GM23248 (cell line): ENCODE data around the gene RTF1. TPM values are rescaled to one million over a fixed set of nuclear protein-coding genes. Genes with fewer than 3 reads are reported as not detected.

ENCODE experiments used
- DNase-seq: peaks from one replicate; pipeline ENCODE4 v3.0.0-alpha.2; 2015
- H2AFZ ChIP-seq: fragments of 200-600 bp; sonication (generic); 2 replicates; pipeline ENCODE4 v1.6.1; 2016; ENCODE audit warnings: antibody characterized with exemption
- H3F3A ChIP-seq: fragments of 200-600 bp; sonication (generic); 2 replicates; pipeline ENCODE4 v1.6.1; 2016; ENCODE audit warnings: mild to moderate bottlenecking, antibody characterized with exemption, mixed run types; ENCODE audit not compliant: insufficient read depth
- H3K27ac ChIP-seq: fragments of 200-600 bp; sonication (generic); 2 replicates; pipeline ENCODE4 v1.5.1; 2016; ENCODE audit warnings: mild to moderate bottlenecking
- H3K27me3 ChIP-seq: fragments of 200-600 bp; sonication (generic); replicated peaks from 2 replicates; pipeline ENCODE4 v1.6.1; 2016; ENCODE audit warnings: mild to moderate bottlenecking; ENCODE audit not compliant: insufficient read depth
- H3K36me3 ChIP-seq: fragments of 200-600 bp; sonication (generic); 2 replicates; pipeline ENCODE4 v1.6.1; 2016; ENCODE audit warnings: low read depth, mild to moderate bottlenecking
- H3K4me1 ChIP-seq: fragments of 200-600 bp; sonication (generic); 2 replicates; pipeline ENCODE4 v1.6.1; 2016; ENCODE audit warnings: mild to moderate bottlenecking; ENCODE audit not compliant: insufficient read depth
- H3K4me2 ChIP-seq: fragments of 200-600 bp; sonication (generic); one replicate; pipeline ENCODE4 v1.6.1; 2016; ENCODE audit warnings: mild to moderate bottlenecking; ENCODE audit not compliant: unreplicated experiment
- H3K4me3 ChIP-seq: fragments of 200-600 bp; sonication (generic); 2 replicates; pipeline ENCODE4 v1.5.1; 2016; ENCODE audit warnings: mild to moderate bottlenecking
- H3K79me2 ChIP-seq: fragments of 200-600 bp; sonication (generic); 2 replicates; pipeline ENCODE4 v1.6.1; 2016; ENCODE audit warnings: mild to moderate bottlenecking; ENCODE audit not compliant: insufficient read depth
- H3K9ac ChIP-seq: fragments of 200-600 bp; sonication (generic); 2 replicates; pipeline ENCODE4 v1.6.1; 2016; ENCODE audit warnings: mild to moderate bottlenecking
- H3K9me2 ChIP-seq: fragments of 200-600 bp; sonication (generic); 2 replicates; pipeline ENCODE4 v1.6.1; 2016; ENCODE audit warnings: mixed run types, mild to moderate bottlenecking, moderate library complexity; ENCODE audit not compliant: insufficient read depth
- H3K9me3 ChIP-seq: fragments of 200-600 bp; sonication (generic); one replicate; pipeline ENCODE4 v1.6.1; 2017; ENCODE audit warnings: low read depth
- H4K20me1 ChIP-seq: fragments of 200-600 bp; sonication (generic); 2 replicates; pipeline ENCODE4 v1.6.0; 2016; ENCODE audit not compliant: insufficient read depth
- EZH2 ChIP-seq: fragments of 200-600 bp; sonication (generic); IDR thresholded peaks from 2 replicates; pipeline ENCODE4 v1.6.1; 2018; ENCODE audit warnings: antibody characterized with exemption, mild to moderate bottlenecking; ENCODE audit not compliant: insufficient read depth, poor library complexity, severe bottlenecking
- EZH2phosphoT487 ChIP-seq: fragments of 200-600 bp; sonication (generic); IDR thresholded peaks from 2 replicates; pipeline ENCODE4 v1.6.1; 2018; ENCODE audit warnings: antibody characterized with exemption, moderate library complexity, mild to moderate bottlenecking, low read depth; ENCODE audit not compliant: insufficient read depth
- WGBS, 2 experiments: methylation state at CpG; one replicate each; pipeline ENCODE4 v1.1.6; 2015 to 2017; ENCODE audit warnings: low lambda C conversion rate in 2 of 2, low coverage in 1 of 2; ENCODE audit errors: missing lambda C conversion rate in 2 of 2; 5-methylcytosine and 5-hydroxymethylcytosine counted together
- in situ Hi-C: fragments of 300-500 bp; cut with MboI; formaldehyde crosslinking; loops from 2 replicates; pipeline ENCODE4 v1.15.0; 2020
- polyA plus RNA-seq: library from polyadenylated mRNA; unstranded; fragments of >200 nt; fragmentation: Nextera tagmentation; extraction: Ambion mirVana; gene quantifications from 2 replicates; pipeline ENCODE4 v1.2.1, GENCODE V29; 2016
- total RNA-seq: library from RNA; depleted of rRNA; stranded (reverse); fragments of >200 nt; shearing (Covaris generic); gene quantifications from 2 replicates; pipeline ENCODE4 v1.2.3, GENCODE V29; 2014

Gene RTF1
- total and polyA plus RNA-seq, 2 experiments from 2014 or later, result 20.5 to 58.6 TPM

GRCh38 chr15:41510728-41511127, 93.8 kb downstream of the RTF1 start:
- Histone ChIP-seq H3K27me3 (peaks cover 30% of the 10 kb centered on the region), H3K9ac (no peak overlapping the region), H3K9me2 (no peaks in the 10 kb centered on the region), H3K4me2 (no peak overlapping the region), H3F3A (no peaks in the 10 kb centered on the region), H3K27ac (no peak overlapping the region), H2AFZ (no peak overlapping the region), H3K9me3 (no peaks in the 10 kb centered on the region), H4K20me1 (no peaks in the 10 kb centered on the region), H3K79me2 (no peaks in the 10 kb centered on the region), H3K4me3 (no peak overlapping the region), H3K36me3 (no peaks in the 10 kb centered on the region), H3K4me1 (peaks cover 8% of the 10 kb centered on the region)
- WGBS, 2 experiments, result 85 to 90% methylated on average over 6 to 7 of the region's 7 CpGs
- TF ChIP-seq EZH2 (no peak), EZH2phosphoT487 (no peak)
- in situ Hi-C loops, result no loop called here
- no peak for DNase-seq

GRCh38 chr15:41511331-41511898, 94.5 kb downstream of the RTF1 start:
- no peak overlapping the region for H3K9ac ChIP-seq
- no peak overlapping the region for H2AFZ ChIP-seq
- no peak overlapping the region for H3K27ac ChIP-seq
- no peaks in the 10 kb centered on the region for H3F3A ChIP-seq
- H3K4me3 ChIP-seq, result no peak overlapping the region
- H3K9me3 ChIP-seq, result no peaks in the 10 kb centered on the region
- no peak for TF ChIP-seq EZH2
- TF ChIP-seq EZH2phosphoT487, result no peak
- H3K27me3 ChIP-seq, result peaks cover 30% of the 10 kb centered on the region
- no peak for DNase-seq
- in situ Hi-C loops, result no loop called here
- peaks cover 8% of the 10 kb centered on the region for H3K4me1 ChIP-seq
- no peaks in the 10 kb centered on the region for H3K79me2 ChIP-seq
- 28% methylated on average over 34 to 49 of the region's 56 CpGs for WGBS, 2 experiments
- no peak overlapping the region for H3K4me2 ChIP-seq
- no peaks in the 10 kb centered on the region for H4K20me1 ChIP-seq
- no peaks in the 10 kb centered on the region for H3K36me3 ChIP-seq
- no peaks in the 10 kb centered on the region for H3K9me2 ChIP-seq

GRCh38 chr15:41511899-41512369, 95.0 kb downstream of the RTF1 start:
- Histone ChIP-seq H3K36me3 (no peaks in the 10 kb centered on the region), H3K79me2 (no peaks in the 10 kb centered on the region), H4K20me1 (no peaks in the 10 kb centered on the region), H2AFZ (no peak overlapping the region), H3K4me1 (peaks cover 8% of the 10 kb centered on the region), H3K27me3 (peaks cover 30% of the 10 kb centered on the region), H3K4me3 (no peak overlapping the region), H3F3A (no peaks in the 10 kb centered on the region), H3K9ac (no peak overlapping the region), H3K4me2 (peak overlapping the region; percentile 46), H3K9me2 (no peaks in the 10 kb centered on the region), H3K27ac (no peak overlapping the region), H3K9me3 (no peaks in the 10 kb centered on the region)
- no peak for DNase-seq
- 4 to 6% methylated on average over 47 to 48 of the region's 49 CpGs for WGBS, 2 experiments
- TF ChIP-seq EZH2phosphoT487, result 0 out of 2 replicates have a peak, but pooled peaks have one; percentile 41
- TF ChIP-seq EZH2, result no peak
- in situ Hi-C loops, result no loop called here

GRCh38 chr15:41512512-41512939, 95.6 kb downstream of the RTF1 start:
- no peaks in the 10 kb centered on the region for H4K20me1 ChIP-seq
- no peaks in the 10 kb centered on the region for H3K79me2 ChIP-seq
- in situ Hi-C loops, result no loop called here
- whole genome bisulfite sequencing, 2 experiments, result 6 to 12% methylated on average over 29 to 33 of the region's 33 CpGs
- no peaks in the 10 kb centered on the region for H3K36me3 ChIP-seq
- peak overlapping the region; percentile 61 for H3K4me3 ChIP-seq
- H2AFZ ChIP-seq, result peak overlapping the region; percentile 35; the same call in 1 of the 2 replicates
- H3K27me3 ChIP-seq, result peaks cover 30% of the 10 kb centered on the region
- H3K4me1 ChIP-seq, result peaks cover 8% of the 10 kb centered on the region
- TF ChIP-seq EZH2 (no peak), EZH2phosphoT487 (no peak)
- no peaks in the 10 kb centered on the region for H3K9me3 ChIP-seq
- no peaks in the 10 kb centered on the region for H3F3A ChIP-seq
- H3K4me2 ChIP-seq, result peak overlapping the region; percentile 64
- no peak overlapping the region for H3K9ac ChIP-seq
- no peaks in the 10 kb centered on the region for H3K9me2 ChIP-seq
- no peak overlapping the region for H3K27ac ChIP-seq
- no peak for DNase-seq
